ENCODE results near the gene DEAF1.
A peak's percentile ranks its signal among the peaks of the same experiment; 100 is the strongest.
"Not testable (repeated sequence)": the region's sequence is repeated elsewhere in the genome, so short reads cannot be mapped to it uniquely, and the experiment has no call there.

Gene DEAF1

GRCh38 chr11:699753-700152 lies 4.7 kb upstream of the DEAF1 start:
- DNase-seq = no peak

GRCh38 chr11:699116-699508 lies 4.1 kb upstream of the DEAF1 start:
- no peak for DNase-seq

GRCh38 chr11:698493-699115 lies 3.6 kb upstream of the DEAF1 start:
- DNase-seq = no peak

GRCh38 chr11:697811-698311 lies 2.8 kb upstream of the DEAF1 start:
- no peak for DNase-seq

- no peak for DNase-seq
These were observed 2.0 kb upstream of the DEAF1 start for GRCh38 chr11:696955-697491.

- peak; percentile 95 for DNase-seq
These were observed 671 bp upstream of the DEAF1 start, which contains the start of gene TMEM80 for GRCh38 chr11:695538-696248. TSS of gene TMEM80 (plus strand) at chr11:695816. CDS start at chr11:695828, 12 bp downstream.

- no peak for DNase-seq
These were observed 191 bp upstream of the DEAF1 start for GRCh38 chr11:695288-695537.

GRCh38 chr11:693887-694562 lies 997 bp downstream of the DEAF1 start:
- no peak for DNase-seq

- no peak for DNase-seq
These were observed 1.6 kb downstream of the DEAF1 start for GRCh38 chr11:693415-693831.

GRCh38 chr11:692824-693414 lies 2.1 kb downstream of the DEAF1 start:
- no peak for DNase-seq

GRCh38 chr11:691710-692590 lies 3.1 kb downstream of the DEAF1 start:
- no peak for DNase-seq

- no peak for DNase-seq
These were observed 4.0 kb downstream of the DEAF1 start for GRCh38 chr11:690738-691633.

- DNase-seq = not testable (repeated sequence)
These were observed 4.8 kb downstream of the DEAF1 start for GRCh38 chr11:690244-690643.

GRCh38 chr11:689625-690024 lies 5.4 kb downstream of the DEAF1 start:
- DNase-seq = no peak

- no peak for DNase-seq
These were observed 6.3 kb downstream of the DEAF1 start for GRCh38 chr11:688681-689080.

- no peak for DNase-seq
These were observed 7.3 kb downstream of the DEAF1 start for GRCh38 chr11:687751-688150.

GRCh38 chr11:686451-687243 lies 8.4 kb downstream of the DEAF1 start:
- DNase-seq = no peak

- DNase-seq = peak; percentile 38
These were observed 14.1 kb downstream of the DEAF1 start for GRCh38 chr11:680970-681369.

- DNase-seq = no peak
These were observed 14.5 kb downstream of the DEAF1 start for GRCh38 chr11:680476-680875.

Measured in activated CD8-positive, alpha-beta memory T cell treated with anti-CD3 and anti-CD28 coated beads, Interleukin-2, amount 50 U/mL, for 4 hours (primary cell).